Measurements from ENCODE around the gene DMGDH.
A peak's percentile ranks its signal among the peaks of the same experiment; 100 is the strongest.

DMGDH gene

DNA sequence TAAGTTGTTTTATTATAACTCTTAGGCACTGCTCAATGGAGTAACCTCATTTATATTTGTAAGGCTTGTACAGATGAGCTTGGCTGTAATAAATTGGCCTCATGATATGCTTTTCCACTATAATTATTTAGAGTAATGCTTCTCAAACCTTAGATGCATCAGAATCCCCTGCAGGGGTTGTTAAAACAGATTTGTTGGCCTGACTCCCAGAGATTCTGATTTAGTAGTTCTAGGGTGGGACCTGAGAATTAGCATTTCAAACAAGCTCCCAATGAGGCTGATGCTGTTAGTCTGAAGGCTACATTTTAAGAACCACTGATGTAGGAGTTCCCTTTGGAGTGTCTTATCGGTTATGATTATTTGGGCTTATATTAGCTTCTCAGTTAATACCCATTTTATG, 46.1 kb downstream of the DMGDH start:
- no peak for ATAC-seq (ENCODE audit: low read depth)
- TF ChIP-seq, protein P1, sequence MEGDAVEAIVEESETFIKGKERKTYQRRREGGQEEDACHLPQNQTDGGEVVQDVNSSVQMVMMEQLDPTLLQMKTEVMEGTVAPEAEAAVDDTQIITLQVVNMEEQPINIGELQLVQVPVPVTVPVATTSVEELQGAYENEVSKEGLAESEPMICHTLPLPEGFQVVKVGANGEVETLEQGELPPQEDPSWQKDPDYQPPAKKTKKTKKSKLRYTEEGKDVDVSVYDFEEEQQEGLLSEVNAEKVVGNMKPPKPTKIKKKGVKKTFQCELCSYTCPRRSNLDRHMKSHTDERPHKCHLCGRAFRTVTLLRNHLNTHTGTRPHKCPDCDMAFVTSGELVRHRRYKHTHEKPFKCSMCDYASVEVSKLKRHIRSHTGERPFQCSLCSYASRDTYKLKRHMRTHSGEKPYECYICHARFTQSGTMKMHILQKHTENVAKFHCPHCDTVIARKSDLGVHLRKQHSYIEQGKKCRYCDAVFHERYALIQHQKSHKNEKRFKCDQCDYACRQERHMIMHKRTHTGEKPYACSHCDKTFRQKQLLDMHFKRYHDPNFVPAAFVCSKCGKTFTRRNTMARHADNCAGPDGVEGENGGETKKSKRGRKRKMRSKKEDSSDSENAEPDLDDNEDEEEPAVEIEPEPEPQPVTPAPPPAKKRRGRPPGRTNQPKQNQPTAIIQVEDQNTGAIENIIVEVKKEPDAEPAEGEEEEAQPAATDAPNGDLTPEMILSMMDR (IDR thresholded peaks at IDR 0.05; ENCODE audit: poor library complexity, severe bottlenecking), result no peak
- no peaks in the 10 kb centered on the region for H3K9me3 ChIP-seq (ENCODE audit: severe bottlenecking)
- DNase-seq (ENCODE audit: low spot score), result no peak
- H3K4me1 ChIP-seq (ENCODE audit: insufficient read depth, poor library complexity, severe bottlenecking), result no peaks in the 10 kb centered on the region
- H3K27ac ChIP-seq (ENCODE audit: poor library complexity, severe bottlenecking), result no peak overlapping the region
- H3K27me3 ChIP-seq (ENCODE audit: insufficient read depth, poor library complexity, severe bottlenecking), result no peaks in the 10 kb centered on the region
- H3K4me3 ChIP-seq (ENCODE audit: severe bottlenecking), result no peak overlapping the region
- no peaks in the 10 kb centered on the region for H3K36me3 ChIP-seq (ENCODE audit: low read depth)

DNA sequence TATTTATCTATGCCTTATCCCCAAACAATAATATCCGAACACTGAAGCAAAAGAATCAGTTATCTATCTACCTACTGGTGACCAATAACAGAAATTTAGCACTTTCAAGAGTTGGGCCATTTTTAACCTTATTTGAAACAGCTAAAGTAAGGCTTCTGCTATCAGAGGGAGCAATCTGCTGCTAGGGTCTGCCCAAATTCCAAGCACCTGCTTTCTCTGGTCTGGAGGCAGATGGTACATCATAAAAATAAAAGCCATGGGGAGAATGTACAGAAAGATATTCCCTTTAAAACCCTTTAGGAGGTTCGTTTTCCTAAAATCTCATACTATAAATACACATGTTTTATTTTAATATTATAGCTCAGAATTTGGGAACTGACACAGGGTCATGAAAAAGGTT, 46.7 kb downstream of the DMGDH start:
- ATAC-seq (ENCODE audit: low read depth), result no peak
- Histone ChIP-seq H3K4me3 (ENCODE audit: severe bottlenecking) (no peak overlapping the region), H3K27me3 (ENCODE audit: insufficient read depth, poor library complexity, severe bottlenecking) (no peaks in the 10 kb centered on the region), H3K9me3 (ENCODE audit: severe bottlenecking) (no peaks in the 10 kb centered on the region), H3K27ac (ENCODE audit: poor library complexity, severe bottlenecking) (no peak overlapping the region), H3K4me1 (ENCODE audit: insufficient read depth, poor library complexity, severe bottlenecking) (no peaks in the 10 kb centered on the region), H3K36me3 (ENCODE audit: low read depth) (no peaks in the 10 kb centered on the region)
- no peak for DNase-seq (ENCODE audit: low spot score)
- TF ChIP-seq, protein P1 (IDR thresholded peaks at IDR 0.05; ENCODE audit: poor library complexity, severe bottlenecking), result no peak

DNA sequence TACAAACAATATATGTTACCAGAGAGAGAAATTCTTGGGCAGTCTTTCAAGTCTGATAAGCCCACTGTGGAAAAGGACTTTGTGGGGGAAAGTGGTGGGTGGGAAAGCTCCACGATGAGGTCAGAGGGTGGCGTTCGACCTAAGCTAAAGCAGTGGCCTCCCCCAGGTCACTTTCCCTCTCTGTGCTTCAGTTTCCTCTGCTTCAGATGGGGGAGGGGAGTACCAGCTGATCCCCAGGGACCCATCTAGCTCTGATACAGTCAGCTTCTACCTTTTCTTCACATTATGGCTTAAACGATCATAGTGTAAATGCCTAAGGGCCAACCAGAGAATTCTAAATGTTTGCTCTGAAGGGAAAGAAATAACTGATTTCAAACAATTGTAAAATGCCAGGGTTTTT, 47.7 kb downstream of the DMGDH start:
- DNase-seq (ENCODE audit: low spot score), result no peak
- no peak for ATAC-seq (ENCODE audit: low read depth)
- Histone ChIP-seq H3K4me1 (ENCODE audit: insufficient read depth, poor library complexity, severe bottlenecking) (no peaks in the 10 kb centered on the region), H3K36me3 (ENCODE audit: low read depth) (no peaks in the 10 kb centered on the region), H3K9me3 (ENCODE audit: severe bottlenecking) (no peaks in the 10 kb centered on the region), H3K4me3 (ENCODE audit: severe bottlenecking) (no peak overlapping the region), H3K27ac (ENCODE audit: poor library complexity, severe bottlenecking) (no peak overlapping the region), H3K27me3 (ENCODE audit: insufficient read depth, poor library complexity, severe bottlenecking) (no peaks in the 10 kb centered on the region)
- TF ChIP-seq, protein P1 (IDR thresholded peaks at IDR 0.05; ENCODE audit: poor library complexity, severe bottlenecking), result no peak

DNA sequence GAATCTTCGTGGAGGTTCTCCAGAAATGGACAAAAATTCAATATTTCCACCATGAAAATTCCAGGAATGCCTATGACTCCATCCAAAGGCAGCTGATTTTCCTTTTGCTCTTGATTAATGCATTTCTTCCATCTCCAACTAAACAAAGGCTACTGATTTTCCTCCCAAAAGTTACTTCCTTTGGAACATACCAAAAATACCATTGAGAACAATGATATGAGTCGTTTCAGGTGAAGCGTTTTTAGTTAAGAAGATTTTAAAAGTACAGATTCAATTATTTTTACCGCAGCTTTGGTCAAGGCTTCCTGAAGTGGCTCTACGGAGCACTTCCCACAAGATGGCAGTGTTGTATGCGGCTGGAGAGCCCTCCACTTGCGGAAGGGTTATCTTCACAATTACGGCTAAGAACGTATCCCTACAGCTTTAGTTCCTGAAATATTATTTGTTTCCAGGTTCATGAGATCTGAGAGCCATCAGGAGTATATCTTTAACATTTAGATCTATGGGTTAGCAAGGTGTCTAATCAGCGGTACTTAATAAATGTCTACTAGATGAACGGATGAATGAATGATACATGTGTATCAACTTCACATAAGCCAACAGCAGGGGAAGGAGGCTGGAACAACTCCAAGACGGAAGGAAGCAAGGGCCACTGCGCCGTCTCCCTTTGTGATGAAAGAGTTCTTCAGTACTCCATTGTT, 48.5 kb downstream of the DMGDH start:
- Histone ChIP-seq H3K27ac (ENCODE audit: poor library complexity, severe bottlenecking) (no peak overlapping the region), H3K27me3 (ENCODE audit: insufficient read depth, poor library complexity, severe bottlenecking) (peaks cover 4% of the 10 kb centered on the region), H3K9me3 (ENCODE audit: severe bottlenecking) (no peaks in the 10 kb centered on the region), H3K4me3 (ENCODE audit: severe bottlenecking) (no peak overlapping the region), H3K36me3 (ENCODE audit: low read depth) (no peaks in the 10 kb centered on the region), H3K4me1 (ENCODE audit: insufficient read depth, poor library complexity, severe bottlenecking) (no peaks in the 10 kb centered on the region)
- ATAC-seq (ENCODE audit: low read depth) (peak; percentile 77), DNase-seq (ENCODE audit: low spot score) (no peak)
- TF ChIP-seq, protein P1 (IDR thresholded peaks at IDR 0.05; ENCODE audit: poor library complexity, severe bottlenecking), result peak; percentile 99

DNA sequence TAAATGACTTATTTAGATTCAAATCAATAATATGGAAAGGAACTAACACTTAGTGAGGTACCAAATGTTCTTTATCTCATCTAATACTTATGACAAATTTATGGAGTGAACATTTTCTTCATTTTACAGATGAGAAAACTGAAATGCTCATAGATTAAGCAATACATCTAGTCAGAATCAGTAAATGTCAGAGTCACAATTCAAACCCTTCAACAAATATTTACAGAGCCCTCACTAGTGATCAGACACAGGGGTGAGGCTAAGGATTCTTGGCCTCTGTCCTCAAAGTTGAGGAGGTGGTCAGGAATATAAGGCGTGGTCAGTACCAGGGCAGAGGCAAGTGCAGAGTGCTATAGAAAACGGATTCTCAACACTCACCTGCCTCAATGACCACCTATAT, 54.8 kb downstream of the DMGDH start:
- Histone ChIP-seq H3K27ac (ENCODE audit: poor library complexity, severe bottlenecking) (no peak overlapping the region), H3K9me3 (ENCODE audit: severe bottlenecking) (no peaks in the 10 kb centered on the region), H3K27me3 (ENCODE audit: insufficient read depth, poor library complexity, severe bottlenecking) (peaks cover 4% of the 10 kb centered on the region), H3K36me3 (ENCODE audit: low read depth) (no peaks in the 10 kb centered on the region), H3K4me1 (ENCODE audit: insufficient read depth, poor library complexity, severe bottlenecking) (no peaks in the 10 kb centered on the region), H3K4me3 (ENCODE audit: severe bottlenecking) (no peak overlapping the region)
- no peak for ATAC-seq (ENCODE audit: low read depth)
- TF ChIP-seq, protein P1 (IDR thresholded peaks at IDR 0.05; ENCODE audit: poor library complexity, severe bottlenecking), result no peak
- no peak for DNase-seq (ENCODE audit: low spot score)
